ENCODE results near the gene PPP1R12C.
A peak's percentile ranks its signal among the peaks of the same experiment; 100 is the strongest.

Gene PPP1R12C

GRCh38 chr19:55088021-55088451 lies 29.4 kb downstream of the PPP1R12C start:
- no peak for DNase-seq (ENCODE audit: low read depth)
- no peak for TF ChIP-seq CTCF (IDR thresholded peaks at IDR 0.05; ENCODE audit: low read length, missing control alignments)
- no peak overlapping the region for H3K4me3 ChIP-seq (replicated peaks; ENCODE audit: low read depth, low read length)

- DNase-seq (ENCODE audit: low read depth): peak; percentile 26
- H3K4me3 ChIP-seq (replicated peaks; ENCODE audit: low read depth, low read length): peak overlapping the region; percentile 60
- TF ChIP-seq CTCF (IDR thresholded peaks at IDR 0.05; ENCODE audit: low read length, missing control alignments): no peak
These were observed 29.9 kb downstream of the PPP1R12C start for GRCh38 chr19:55087542-55087901.

- DNase-seq (ENCODE audit: low read depth): peak; percentile 95
- TF ChIP-seq CTCF (IDR thresholded peaks at IDR 0.05; ENCODE audit: low read length, missing control alignments): no peak
- peak overlapping the region; percentile 60 for H3K4me3 ChIP-seq (replicated peaks; ENCODE audit: low read depth, low read length)
These were observed 30.5 kb downstream of the PPP1R12C start for GRCh38 chr19:55086730-55087541.

GRCh38 chr19:55085923-55086715 lies 31.3 kb downstream of the PPP1R12C start:
- no peak for DNase-seq (ENCODE audit: low read depth)
- H3K4me3 ChIP-seq (replicated peaks; ENCODE audit: low read depth, low read length): peak overlapping the region; percentile 60
- TF ChIP-seq CTCF (IDR thresholded peaks at IDR 0.05; ENCODE audit: low read length, missing control alignments): no peak

GRCh38 chr19:55084416-55084815 lies 33.0 kb downstream of the PPP1R12C start:
- DNase-seq (ENCODE audit: low read depth): no peak
- H3K4me3 ChIP-seq (replicated peaks; ENCODE audit: low read depth, low read length): no peak overlapping the region
- TF ChIP-seq CTCF (IDR thresholded peaks at IDR 0.05; ENCODE audit: low read length, missing control alignments): no peak

GRCh38 chr19:55083004-55083850 lies 34.2 kb downstream of the PPP1R12C start:
- DNase-seq (ENCODE audit: low read depth): no peak
- no peak overlapping the region for H3K4me3 ChIP-seq (replicated peaks; ENCODE audit: low read depth, low read length)
- no peak for TF ChIP-seq CTCF (IDR thresholded peaks at IDR 0.05; ENCODE audit: low read length, missing control alignments)
